ENCODE data around the gene TAF15.

- TF ChIP-seq CTCF (conservative IDR thresholded peaks at IDR 0.05; ENCODE audit: low read depth, low read length), result no peak
- TF ChIP-seq EZH2phosphoT487 (IDR thresholded peaks at IDR 0.05; ENCODE audit: borderline replicate concordance, low read length), result no peak
Observed at GRCh38 chr17:35796942-35797341, 12.3 kb upstream of the TAF15 start.
